ENCODE measurements around the gene NR4A1. TPM values are rescaled to one million over a fixed set of nuclear protein-coding genes. Genes with fewer than 3 reads are reported as not detected.

The NR4A1 gene
- total RNA-seq, 1 donor from 2014 or later = 24.2 TPM

- Mint-ChIP-seq H3K27me3 (no peaks in the 10 kb centered on the region), H3K9me3 (no peaks in the 10 kb centered on the region), H3K4me3 (no peak overlapping the region), H3K27ac (no peak overlapping the region), H3K36me3 (ENCODE audit: low read depth) (peaks cover 22% of the 10 kb centered on the region), H3K4me1 (peaks cover 40% of the 10 kb centered on the region)
- intact Hi-C loops (cut with micrococcal nuclease) = no loop called here
- TF ChIP-seq, protein P1, sequence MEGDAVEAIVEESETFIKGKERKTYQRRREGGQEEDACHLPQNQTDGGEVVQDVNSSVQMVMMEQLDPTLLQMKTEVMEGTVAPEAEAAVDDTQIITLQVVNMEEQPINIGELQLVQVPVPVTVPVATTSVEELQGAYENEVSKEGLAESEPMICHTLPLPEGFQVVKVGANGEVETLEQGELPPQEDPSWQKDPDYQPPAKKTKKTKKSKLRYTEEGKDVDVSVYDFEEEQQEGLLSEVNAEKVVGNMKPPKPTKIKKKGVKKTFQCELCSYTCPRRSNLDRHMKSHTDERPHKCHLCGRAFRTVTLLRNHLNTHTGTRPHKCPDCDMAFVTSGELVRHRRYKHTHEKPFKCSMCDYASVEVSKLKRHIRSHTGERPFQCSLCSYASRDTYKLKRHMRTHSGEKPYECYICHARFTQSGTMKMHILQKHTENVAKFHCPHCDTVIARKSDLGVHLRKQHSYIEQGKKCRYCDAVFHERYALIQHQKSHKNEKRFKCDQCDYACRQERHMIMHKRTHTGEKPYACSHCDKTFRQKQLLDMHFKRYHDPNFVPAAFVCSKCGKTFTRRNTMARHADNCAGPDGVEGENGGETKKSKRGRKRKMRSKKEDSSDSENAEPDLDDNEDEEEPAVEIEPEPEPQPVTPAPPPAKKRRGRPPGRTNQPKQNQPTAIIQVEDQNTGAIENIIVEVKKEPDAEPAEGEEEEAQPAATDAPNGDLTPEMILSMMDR (IDR thresholded peaks at IDR 0.05) = no peak
- ChIA-PET POLR2A (interaction anchor here (1.0 to 1.9 kb wide), 2 partner anchors 12 to 19 kb away, joined by 5 to 8 read pairs; partner anchors contain the start of gene TAMALIN), CTCF (interaction anchor here (10.7 to 13.2 kb wide), 3 partner anchors 12 to 99 kb away, joined by 191 to 310 read pairs (median 306); partner anchors contain the start of gene TAMALIN)
- ATAC-seq (ENCODE audit: low read depth) (no peak), DNase-seq (no peak)
Measured at GRCh38 chr12:52018433-52019112, 32.7 kb upstream of the NR4A1 start.

GRCh38 chr12:52019113-52019770 is 32.0 kb upstream of the NR4A1 start:
- Mint-ChIP-seq H3K9me3 (no peaks in the 10 kb centered on the region), H3K4me1 (peaks cover 45% of the 10 kb centered on the region), H3K36me3 (ENCODE audit: low read depth) (peaks cover 15% of the 10 kb centered on the region), H3K27ac (no peak overlapping the region), H3K4me3 (no peak overlapping the region), H3K27me3 (no peaks in the 10 kb centered on the region)
- DNase-seq (no peak), ATAC-seq (ENCODE audit: low read depth) (no peak)
- TF ChIP-seq, protein P1 (IDR thresholded peaks at IDR 0.05) = no peak
- ChIA-PET POLR2A (interaction anchor here (1.0 to 7.5 kb wide), 3 partner anchors 11 to 26 kb away, joined by 5 to 217 read pairs (median 54); partner anchors contain the start of gene TAMALIN), CTCF (interaction anchor here (1.1 to 13.2 kb wide), 7 partner anchors 13 to 102 kb away, joined by 4 to 342 read pairs (median 191); partner anchors contain the start of genes SMIM41 and TAMALIN)
- intact Hi-C loops (cut with micrococcal nuclease) = no loop called here

- H3K4me3 Mint-ChIP-seq = peak overlapping the region; percentile 29
Measured at GRCh38 chr12:52020539-52021336, 30.5 kb upstream of the NR4A1 start.

DNA sequence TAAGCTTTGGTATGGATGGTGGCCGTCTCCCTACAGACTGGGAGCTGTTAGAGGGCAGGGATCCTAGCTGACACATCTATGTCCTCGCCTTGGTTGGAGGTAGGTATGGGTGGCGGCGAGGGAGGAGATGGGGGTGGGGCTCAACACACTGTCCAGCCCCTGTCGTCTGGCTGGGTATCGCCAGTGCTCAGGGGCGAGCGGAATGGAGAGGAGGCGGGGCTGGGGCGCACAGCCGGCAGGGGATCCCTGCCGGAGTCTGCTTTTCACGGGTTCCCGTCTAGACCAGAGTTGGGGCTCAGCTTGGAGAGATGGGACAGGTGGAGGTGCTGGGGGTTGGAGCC is 28.4 kb upstream of the NR4A1 start:
- H3K27ac Mint-ChIP-seq = no peak overlapping the region
- intact Hi-C loops (cut with micrococcal nuclease) = loop anchor here (1.0 to 5.0 kb wide), 4 partner anchors 17 to 984 kb away; partner anchors contain the start of genes EIF4B, SLC4A8 and TAMALIN
- H3K4me3 Mint-ChIP-seq = peak overlapping the region; percentile 81
- no peaks in the 10 kb centered on the region for H3K9me3 Mint-ChIP-seq
- H3K4me1 Mint-ChIP-seq = peaks cover 57% of the 10 kb centered on the region
- DNase-seq = no peak
- H3K36me3 Mint-ChIP-seq (ENCODE audit: low read depth) = no peaks in the 10 kb centered on the region
- ChIA-PET POLR2A (interaction anchor here (0.9 to 7.5 kb wide), 8 partner anchors 10 to 95 kb away, joined by 3 to 217 read pairs (median 28); partner anchors contain the start of genes ATG101, NR4A1 and TAMALIN), CTCF (interaction anchor here (0.6 to 13.2 kb wide), 17 partner anchors 9 to 132 kb away, joined by 3 to 342 read pairs (median 6); partner anchors contain the start of genes ATG101, NR4A1, SMIM41 and TAMALIN)
- TF ChIP-seq, protein P1 (IDR thresholded peaks at IDR 0.05) = no peak
- H3K27me3 Mint-ChIP-seq = no peaks in the 10 kb centered on the region
- peak; percentile 2 for ATAC-seq (ENCODE audit: low read depth)

More at GRCh38 chr12:52020539-52021336, 30.5 kb upstream of the NR4A1 start:
- DNase-seq (peak; percentile 61), ATAC-seq (ENCODE audit: low read depth) (peak; percentile 58)
- Mint-ChIP-seq H3K9me3 (no peaks in the 10 kb centered on the region), H3K4me1 (peaks cover 58% of the 10 kb centered on the region), H3K36me3 (ENCODE audit: low read depth) (peaks cover 9% of the 10 kb centered on the region), H3K27ac (peak overlapping the region; percentile 21), H3K27me3 (no peaks in the 10 kb centered on the region)
- TF ChIP-seq, protein P1 (IDR thresholded peaks at IDR 0.05) = no peak
- intact Hi-C loops (cut with micrococcal nuclease) = loop anchor here (1.0 to 5.0 kb wide), 2 partner anchors 27 to 598 kb away; partner anchors contain the start of gene SLC4A8
- POLR2A ChIA-PET = interaction anchor here (1.6 to 7.5 kb wide), 3 partner anchors 13 to 30 kb away, joined by 4 to 217 read pairs (median 54); partner anchors contain the start of genes NR4A1 and TAMALIN
- CTCF ChIA-PET = interaction anchor here (0.7 to 13.2 kb wide), 15 partner anchors 11 to 680 kb away, joined by 3 to 342 read pairs (median 6); partner anchors contain the start of genes SMIM41 and TAMALIN
